ENCODE results near the gene SULF2.

Gene SULF2

GRCh38 chr20:47682916-47683315, 102.4 kb downstream of the SULF2 start:
- DNase-seq (ENCODE audit: low read depth): no peak

GRCh38 chr20:47682028-47682783, 103.1 kb downstream of the SULF2 start:
- DNase-seq (ENCODE audit: low read depth): no peak

- DNase-seq (ENCODE audit: low read depth): no peak
Measured at GRCh38 chr20:47680804-47681529, 104.3 kb downstream of the SULF2 start.

GRCh38 chr20:47679462-47679861, 105.8 kb downstream of the SULF2 start:
- DNase-seq (ENCODE audit: low read depth): no peak

- no peak for DNase-seq (ENCODE audit: low read depth)
Measured at GRCh38 chr20:47678536-47678935, 106.7 kb downstream of the SULF2 start.

GRCh38 chr20:47677635-47678453, 107.4 kb downstream of the SULF2 start:
- DNase-seq (ENCODE audit: low read depth): no peak

- DNase-seq (ENCODE audit: low read depth): no peak
Measured at GRCh38 chr20:47676912-47677634, 108.2 kb downstream of the SULF2 start.

GRCh38 chr20:47676219-47676721, 109.0 kb downstream of the SULF2 start:
- DNase-seq (ENCODE audit: low read depth): no peak

- no peak for DNase-seq (ENCODE audit: low read depth)
Measured at GRCh38 chr20:47675190-47676142, 109.8 kb downstream of the SULF2 start.

GRCh38 chr20:47674686-47675085, 110.6 kb downstream of the SULF2 start:
- DNase-seq (ENCODE audit: low read depth): no peak

- no peak for DNase-seq (ENCODE audit: low read depth)
Measured at GRCh38 chr20:47674145-47674544, 111.1 kb downstream of the SULF2 start.

GRCh38 chr20:47673671-47673955, 111.7 kb downstream of the SULF2 start:
- no peak for DNase-seq (ENCODE audit: low read depth)

- no peak for DNase-seq (ENCODE audit: low read depth)
Measured at GRCh38 chr20:47672886-47673670, 112.2 kb downstream of the SULF2 start.

GRCh38 chr20:47672166-47672565, 113.1 kb downstream of the SULF2 start:
- no peak for DNase-seq (ENCODE audit: low read depth)

- no peak for DNase-seq (ENCODE audit: low read depth)
Measured at GRCh38 chr20:47670913-47671312, 114.4 kb downstream of the SULF2 start.

GRCh38 chr20:47669927-47670890, 115.1 kb downstream of the SULF2 start:
- DNase-seq (ENCODE audit: low read depth): no peak

- no peak for DNase-seq (ENCODE audit: low read depth)
Measured at GRCh38 chr20:47669489-47669888, 115.8 kb downstream of the SULF2 start.

GRCh38 chr20:47669152-47669425, 116.2 kb downstream of the SULF2 start:
- DNase-seq (ENCODE audit: low read depth): no peak

All from HS-5 (cell line).